Measurements from ENCODE around the gene TAF7.
A peak's percentile ranks its signal among the peaks of the same experiment; 100 is the strongest.
"Not testable (repeated sequence)": the region's sequence is repeated elsewhere in the genome, so short reads cannot be mapped to it uniquely, and the experiment has no call there.

The TAF7 gene

GRCh38 chr5:141338538-141339306 is 18.1 kb upstream of the TAF7 start, which contains the start of gene PCDHGA2:
Gene PCDHGA2 (plus strand): TSS chr5:141338760.
- H3K27ac ChIP-seq (ENCODE audit: insufficient read depth, low read depth, low read length, poor library complexity, severe bottlenecking) = no peak within 1 kb of the TSS
- no peaks in the 10 kb centered on the region for H3K27me3 ChIP-seq (ENCODE audit: control insufficient read depth, insufficient read depth, low read length, poor library complexity, severe bottlenecking)
- H3K4me3 ChIP-seq (ENCODE audit: insufficient read depth, low read depth, low read length) = no peak within 1 kb of the TSS
- H3K9me3 ChIP-seq (ENCODE audit: control insufficient read depth, low read length) = no peaks in the 10 kb centered on the region
- H3K4me1 ChIP-seq (ENCODE audit: control insufficient read depth, insufficient read depth, low read length) = no peaks in the 10 kb centered on the region
- 81% methylated on average over 27 of the region's 27 CpGs for WGBS, 2 experiments
- no peaks in the 10 kb centered on the region for H3K36me3 ChIP-seq (ENCODE audit: control insufficient read depth, insufficient read depth, low read length)

GRCh38 chr5:141332571-141332970 is 12.0 kb upstream of the TAF7 start:
- not testable (repeated sequence) for H3K27ac ChIP-seq (ENCODE audit: insufficient read depth, low read depth, low read length, poor library complexity, severe bottlenecking); H3K9me3 ChIP-seq (ENCODE audit: control insufficient read depth, low read length); H3K4me3 ChIP-seq (ENCODE audit: insufficient read depth, low read depth, low read length); H3K27me3 ChIP-seq (ENCODE audit: control insufficient read depth, insufficient read depth, low read length, poor library complexity, severe bottlenecking); H3K4me1 ChIP-seq (ENCODE audit: control insufficient read depth, insufficient read depth, low read length); H3K36me3 ChIP-seq (ENCODE audit: control insufficient read depth, insufficient read depth, low read length)
- WGBS, 2 experiments = 96% methylated on average over 39 of the region's 39 CpGs

GRCh38 chr5:141330299-141331080 is 9.9 kb upstream of the TAF7 start, which contains the start of gene PCDHGA1:
Gene PCDHGA1 (plus strand): TSS chr5:141330514.
- H3K27me3 ChIP-seq (ENCODE audit: control insufficient read depth, insufficient read depth, low read length, poor library complexity, severe bottlenecking) = no peaks in the 10 kb centered on the region
- no peak within 1 kb of the TSS for H3K4me3 ChIP-seq (ENCODE audit: insufficient read depth, low read depth, low read length)
- H3K27ac ChIP-seq (ENCODE audit: insufficient read depth, low read depth, low read length, poor library complexity, severe bottlenecking) = no peak within 1 kb of the TSS
- H3K4me1 ChIP-seq (ENCODE audit: control insufficient read depth, insufficient read depth, low read length) = no peaks in the 10 kb centered on the region
- H3K9me3 ChIP-seq (ENCODE audit: control insufficient read depth, low read length) = no peaks in the 10 kb centered on the region
- WGBS, 2 experiments = 88 to 89% methylated on average over 21 of the region's 21 CpGs
- no peaks in the 10 kb centered on the region for H3K36me3 ChIP-seq (ENCODE audit: control insufficient read depth, insufficient read depth, low read length)

GRCh38 chr5:141328231-141328630 is 7.6 kb upstream of the TAF7 start:
- Histone ChIP-seq H3K27me3 (ENCODE audit: control insufficient read depth, insufficient read depth, low read length, poor library complexity, severe bottlenecking) (no peaks in the 10 kb centered on the region), H3K36me3 (ENCODE audit: control insufficient read depth, insufficient read depth, low read length) (no peaks in the 10 kb centered on the region)
- WGBS, 2 experiments = 89 to 91% methylated on average over 8 of the region's 8 CpGs

GRCh38 chr5:141326088-141326854 is 5.7 kb upstream of the TAF7 start:
- H3K27ac ChIP-seq (ENCODE audit: insufficient read depth, low read depth, low read length, poor library complexity, severe bottlenecking) = no peak overlapping the region
- peaks cover 2% of the 10 kb centered on the region for H3K9me3 ChIP-seq (ENCODE audit: control insufficient read depth, low read length)
- H3K4me1 ChIP-seq (ENCODE audit: control insufficient read depth, insufficient read depth, low read length) = no peaks in the 10 kb centered on the region
- H3K36me3 ChIP-seq (ENCODE audit: control insufficient read depth, insufficient read depth, low read length) = no peaks in the 10 kb centered on the region
- H3K4me3 ChIP-seq (ENCODE audit: insufficient read depth, low read depth, low read length) = no peak overlapping the region
- H3K27me3 ChIP-seq (ENCODE audit: control insufficient read depth, insufficient read depth, low read length, poor library complexity, severe bottlenecking) = no peaks in the 10 kb centered on the region
- 77 to 83% methylated on average over 27 of the region's 27 CpGs for WGBS, 2 experiments

More at GRCh38 chr5:141328231-141328630, 7.6 kb upstream of the TAF7 start:
- H3K4me1 ChIP-seq (ENCODE audit: control insufficient read depth, insufficient read depth, low read length) = no peaks in the 10 kb centered on the region
- no peak overlapping the region for H3K27ac ChIP-seq (ENCODE audit: insufficient read depth, low read depth, low read length, poor library complexity, severe bottlenecking)
- H3K9me3 ChIP-seq (ENCODE audit: control insufficient read depth, low read length) = no peaks in the 10 kb centered on the region
- no peak overlapping the region for H3K4me3 ChIP-seq (ENCODE audit: insufficient read depth, low read depth, low read length)

GRCh38 chr5:141322261-141322660 is 1.7 kb upstream of the TAF7 start:
- no peak overlapping the region for H3K4me3 ChIP-seq (ENCODE audit: insufficient read depth, low read depth, low read length)
- no peaks in the 10 kb centered on the region for H3K27me3 ChIP-seq (ENCODE audit: control insufficient read depth, insufficient read depth, low read length, poor library complexity, severe bottlenecking)
- peaks cover 24% of the 10 kb centered on the region for H3K36me3 ChIP-seq (ENCODE audit: control insufficient read depth, insufficient read depth, low read length)
- H3K27ac ChIP-seq (ENCODE audit: insufficient read depth, low read depth, low read length, poor library complexity, severe bottlenecking) = no peak overlapping the region
- WGBS, 2 experiments = 93 to 98% methylated on average over 2 to 3 of the region's 3 CpGs
- peaks cover 24% of the 10 kb centered on the region for H3K9me3 ChIP-seq (ENCODE audit: control insufficient read depth, low read length)
- H3K4me1 ChIP-seq (ENCODE audit: control insufficient read depth, insufficient read depth, low read length) = no peaks in the 10 kb centered on the region

- no peak overlapping the region for H3K27ac ChIP-seq (ENCODE audit: insufficient read depth, low read depth, low read length, poor library complexity, severe bottlenecking)
- peaks cover 24% of the 10 kb centered on the region for H3K9me3 ChIP-seq (ENCODE audit: control insufficient read depth, low read length)
- peaks cover 29% of the 10 kb centered on the region for H3K36me3 ChIP-seq (ENCODE audit: control insufficient read depth, insufficient read depth, low read length)
- WGBS, 2 experiments = 80% methylated on average over 5 of the region's 5 CpGs
- H3K4me1 ChIP-seq (ENCODE audit: control insufficient read depth, insufficient read depth, low read length) = no peaks in the 10 kb centered on the region
- H3K4me3 ChIP-seq (ENCODE audit: insufficient read depth, low read depth, low read length) = peak overlapping the region; percentile 96
- no peaks in the 10 kb centered on the region for H3K27me3 ChIP-seq (ENCODE audit: control insufficient read depth, insufficient read depth, low read length, poor library complexity, severe bottlenecking)
Measured at GRCh38 chr5:141319699-141320098, 885 bp downstream of the TAF7 start.

- WGBS, 2 experiments = 95% methylated on average over 6 of the region's 6 CpGs
- peaks cover 29% of the 10 kb centered on the region for H3K36me3 ChIP-seq (ENCODE audit: control insufficient read depth, insufficient read depth, low read length)
- no peaks in the 10 kb centered on the region for H3K27me3 ChIP-seq (ENCODE audit: control insufficient read depth, insufficient read depth, low read length, poor library complexity, severe bottlenecking)
- H3K4me1 ChIP-seq (ENCODE audit: control insufficient read depth, insufficient read depth, low read length) = no peaks in the 10 kb centered on the region
- peak overlapping the region; percentile 96 for H3K4me3 ChIP-seq (ENCODE audit: insufficient read depth, low read depth, low read length)
- H3K27ac ChIP-seq (ENCODE audit: insufficient read depth, low read depth, low read length, poor library complexity, severe bottlenecking) = no peak overlapping the region
- H3K9me3 ChIP-seq (ENCODE audit: control insufficient read depth, low read length) = peaks cover 24% of the 10 kb centered on the region
Measured at GRCh38 chr5:141319202-141319601, 1.4 kb downstream of the TAF7 start.

GRCh38 chr5:141316963-141317362 is 3.6 kb downstream of the TAF7 start:
- Histone ChIP-seq H3K36me3 (ENCODE audit: control insufficient read depth, insufficient read depth, low read length) (peaks cover 29% of the 10 kb centered on the region), H3K9me3 (ENCODE audit: control insufficient read depth, low read length) (peaks cover 22% of the 10 kb centered on the region)
- not testable (repeated sequence) for H3K27me3 ChIP-seq (ENCODE audit: control insufficient read depth, insufficient read depth, low read length, poor library complexity, severe bottlenecking); H3K4me1 ChIP-seq (ENCODE audit: control insufficient read depth, insufficient read depth, low read length); H3K4me3 ChIP-seq (ENCODE audit: insufficient read depth, low read depth, low read length); H3K27ac ChIP-seq (ENCODE audit: insufficient read depth, low read depth, low read length, poor library complexity, severe bottlenecking)
- whole genome bisulfite sequencing, 2 experiments = 89 to 100% methylated on average over 3 of the region's 4 CpGs

GRCh38 chr5:141313711-141314110 is 6.9 kb downstream of the TAF7 start:
- H3K4me1 ChIP-seq (ENCODE audit: control insufficient read depth, insufficient read depth, low read length) = no peaks in the 10 kb centered on the region
- peaks cover 18% of the 10 kb centered on the region for H3K36me3 ChIP-seq (ENCODE audit: control insufficient read depth, insufficient read depth, low read length)
- no peak overlapping the region for H3K4me3 ChIP-seq (ENCODE audit: insufficient read depth, low read depth, low read length)

More at GRCh38 chr5:141313711-141314110, 6.9 kb downstream of the TAF7 start:
- Histone ChIP-seq H3K27me3 (ENCODE audit: control insufficient read depth, insufficient read depth, low read length, poor library complexity, severe bottlenecking) (no peaks in the 10 kb centered on the region), H3K9me3 (ENCODE audit: control insufficient read depth, low read length) (peaks cover 10% of the 10 kb centered on the region), H3K27ac (ENCODE audit: insufficient read depth, low read depth, low read length, poor library complexity, severe bottlenecking) (no peak overlapping the region)
